CD4-positive, alpha-beta T cell treated with Interferon gamma for 1 hour (primary cell): ENCODE measurements around the gene LRP1.

ENCODE experiments used
- DNase-seq: peaks from one replicate; pipeline ENCODE4 v3.0.0-alpha.2; 2020

LRP1 gene

DNA sequence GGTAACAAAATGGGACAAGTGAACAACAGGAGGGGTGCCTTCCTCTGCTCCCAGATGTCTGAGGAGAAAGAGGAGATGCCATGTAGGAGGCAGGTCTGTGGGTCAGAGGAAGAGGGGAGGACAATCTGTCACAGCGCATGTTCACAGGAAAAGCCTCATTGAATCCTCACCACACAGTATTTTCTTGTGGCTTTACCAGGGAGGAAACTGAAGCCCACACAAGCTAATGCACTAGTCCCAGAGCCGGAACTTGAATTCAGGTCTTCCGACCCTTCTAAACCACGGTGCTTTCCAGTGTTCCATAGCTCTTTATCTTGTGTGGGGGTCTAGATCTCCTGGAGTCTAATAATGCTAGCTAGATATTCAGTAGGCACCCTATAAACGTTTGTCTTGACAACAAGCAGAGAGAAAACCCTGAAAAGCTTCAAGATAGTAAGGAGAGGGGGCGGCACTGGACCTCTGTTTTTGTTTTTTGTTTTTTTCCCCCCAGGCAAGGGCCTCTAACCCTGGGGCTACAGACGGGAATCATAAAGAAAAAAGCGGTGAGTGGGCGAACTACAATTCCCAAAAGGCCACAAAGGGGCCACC lies 100.9 kb downstream of the LRP1 start:
- no peak for DNase-seq

GRCh38 chr12:57229634-57230380 lies 101.5 kb downstream of the LRP1 start, which contains the start of gene SHMT2:
Gene SHMT2 (plus strand): TSS chr12:57229711. CDS start chr12:57229779, 68 bp downstream.
- peak; percentile 94 for DNase-seq

- DNase-seq, result no peak
These were observed 102.3 kb downstream of the LRP1 start for GRCh38 chr12:57230381-57231155.

DNA sequence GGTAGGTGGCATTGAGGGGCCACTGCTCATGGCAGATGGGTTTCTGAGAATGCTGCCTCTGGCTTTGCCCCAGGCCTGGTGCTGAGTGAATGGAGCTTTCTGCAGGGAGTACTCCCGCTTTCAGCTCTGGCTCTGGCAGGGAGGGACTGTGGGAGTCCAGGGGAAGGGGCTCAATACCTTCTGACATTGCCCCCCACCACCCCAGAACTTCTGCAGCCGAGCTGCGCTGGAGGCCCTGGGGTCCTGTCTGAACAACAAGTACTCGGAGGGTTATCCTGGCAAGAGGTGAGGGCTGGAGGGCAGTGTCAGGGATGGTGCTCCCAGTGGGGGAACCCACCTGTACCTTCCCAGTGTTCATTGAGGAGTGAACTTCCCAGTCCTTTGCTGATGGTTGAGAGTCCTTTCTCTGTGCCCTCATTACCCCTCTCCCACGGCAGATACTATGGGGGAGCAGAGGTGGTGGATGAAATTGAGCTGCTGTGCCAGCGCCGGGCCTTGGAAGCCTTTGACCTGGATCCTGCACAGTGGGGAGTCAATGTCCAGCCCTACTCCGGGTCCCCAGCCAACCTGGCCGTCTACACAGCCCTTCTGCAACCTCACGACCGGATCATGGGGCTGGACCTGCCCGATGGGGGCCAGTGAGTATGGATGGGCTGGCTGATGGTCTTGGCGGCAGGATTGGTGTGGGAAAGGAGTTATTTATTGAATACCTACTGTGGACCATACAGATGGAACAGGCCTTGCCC lies 103.2 kb downstream of the LRP1 start:
- no peak for DNase-seq

GRCh38 chr12:57232156-57232756 lies 104.0 kb downstream of the LRP1 start:
- no peak for DNase-seq

GRCh38 chr12:57233357-57234232 lies 105.3 kb downstream of the LRP1 start:
- no peak for DNase-seq

DNA sequence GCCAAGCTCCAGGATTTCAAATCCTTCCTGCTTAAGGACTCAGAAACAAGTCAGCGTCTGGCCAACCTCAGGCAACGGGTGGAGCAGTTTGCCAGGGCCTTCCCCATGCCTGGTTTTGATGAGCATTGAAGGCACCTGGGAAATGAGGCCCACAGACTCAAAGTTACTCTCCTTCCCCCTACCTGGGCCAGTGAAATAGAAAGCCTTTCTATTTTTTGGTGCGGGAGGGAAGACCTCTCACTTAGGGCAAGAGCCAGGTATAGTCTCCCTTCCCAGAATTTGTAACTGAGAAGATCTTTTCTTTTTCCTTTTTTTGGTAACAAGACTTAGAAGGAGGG lies 105.9 kb downstream of the LRP1 start:
- no peak for DNase-seq

DNA sequence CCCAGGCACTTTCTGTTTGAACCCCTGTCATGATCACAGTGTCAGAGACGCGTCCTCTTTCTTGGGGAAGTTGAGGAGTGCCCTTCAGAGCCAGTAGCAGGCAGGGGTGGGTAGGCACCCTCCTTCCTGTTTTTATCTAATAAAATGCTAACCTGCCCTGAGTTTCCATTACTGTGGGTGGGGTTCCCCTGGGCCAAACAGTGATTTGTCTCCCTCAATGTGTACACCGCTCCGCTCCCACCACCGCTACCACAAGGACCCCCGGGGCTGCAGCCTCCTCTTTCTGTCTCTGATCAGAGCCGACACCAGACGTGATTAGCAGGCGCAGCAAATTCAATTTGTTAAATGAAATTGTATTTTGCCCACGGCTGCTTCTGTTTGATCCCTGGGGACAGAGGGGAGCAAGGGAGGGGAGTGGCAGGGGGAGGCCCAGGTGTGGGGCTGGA lies 106.3 kb downstream of the LRP1 start:
- peak; percentile 42 for DNase-seq

- peak; percentile 35 for DNase-seq
These were observed 106.9 kb downstream of the LRP1 start for GRCh38 chr12:57235017-57235727.

- no peak for DNase-seq
These were observed 107.4 kb downstream of the LRP1 start for GRCh38 chr12:57235728-57236131.

DNA sequence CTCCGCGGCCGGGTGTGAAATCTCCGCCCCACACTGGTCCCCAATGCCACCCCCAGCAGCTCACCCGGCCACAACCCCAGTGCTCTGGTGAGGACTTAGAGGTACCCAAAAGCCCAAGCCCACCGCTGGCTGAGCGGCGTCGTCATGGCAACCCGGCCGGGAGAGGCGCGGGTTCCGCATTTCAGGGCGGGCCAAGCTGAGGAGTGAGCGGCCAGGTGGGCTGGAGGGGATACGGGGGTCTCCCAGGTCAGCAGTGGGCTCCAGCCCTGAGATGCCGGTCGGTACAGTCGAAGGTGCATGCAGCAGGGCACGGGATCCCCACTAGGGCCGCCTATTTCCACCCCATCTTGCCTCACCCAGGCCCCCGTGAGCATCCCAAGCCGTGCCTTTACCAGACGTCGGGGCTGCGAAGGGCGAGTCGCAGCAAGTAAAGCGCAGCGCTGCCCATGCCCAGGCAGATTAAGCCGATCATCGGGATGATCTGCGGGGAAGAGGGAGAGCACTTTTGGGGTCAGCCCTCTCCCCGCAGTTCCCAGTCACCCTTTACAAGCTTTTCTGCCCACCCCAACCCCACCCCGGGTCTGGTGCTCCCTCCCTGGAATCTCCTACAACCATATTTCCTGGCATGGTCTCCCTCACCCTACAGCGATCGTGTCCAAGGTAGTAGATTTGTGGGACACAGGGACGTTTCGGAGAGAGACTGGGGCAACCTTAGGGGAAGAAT lies 108.1 kb downstream of the LRP1 start:
- DNase-seq, result peak; percentile 41

GRCh38 chr12:57236925-57237595 lies 108.8 kb downstream of the LRP1 start:
- no peak for DNase-seq

DNA sequence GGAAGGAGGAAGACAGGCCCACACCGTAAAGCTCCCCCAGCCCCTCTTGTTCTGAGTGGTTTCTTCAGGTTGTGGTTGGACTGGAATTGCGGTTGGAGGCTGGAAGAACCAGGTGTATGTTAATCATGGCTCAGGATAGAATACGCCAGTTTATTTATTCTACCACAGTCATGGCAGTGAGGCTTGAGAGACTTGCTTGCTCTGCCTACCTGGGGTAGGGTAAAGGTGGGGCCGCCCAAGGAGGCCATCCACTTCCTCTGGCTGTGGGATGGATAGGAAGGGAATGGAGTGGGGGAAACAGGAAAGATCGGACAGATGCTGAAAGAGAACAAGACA lies 109.3 kb downstream of the LRP1 start:
- no peak for DNase-seq

- no peak for DNase-seq
These were observed 109.9 kb downstream of the LRP1 start for GRCh38 chr12:57237932-57238853.

DNA sequence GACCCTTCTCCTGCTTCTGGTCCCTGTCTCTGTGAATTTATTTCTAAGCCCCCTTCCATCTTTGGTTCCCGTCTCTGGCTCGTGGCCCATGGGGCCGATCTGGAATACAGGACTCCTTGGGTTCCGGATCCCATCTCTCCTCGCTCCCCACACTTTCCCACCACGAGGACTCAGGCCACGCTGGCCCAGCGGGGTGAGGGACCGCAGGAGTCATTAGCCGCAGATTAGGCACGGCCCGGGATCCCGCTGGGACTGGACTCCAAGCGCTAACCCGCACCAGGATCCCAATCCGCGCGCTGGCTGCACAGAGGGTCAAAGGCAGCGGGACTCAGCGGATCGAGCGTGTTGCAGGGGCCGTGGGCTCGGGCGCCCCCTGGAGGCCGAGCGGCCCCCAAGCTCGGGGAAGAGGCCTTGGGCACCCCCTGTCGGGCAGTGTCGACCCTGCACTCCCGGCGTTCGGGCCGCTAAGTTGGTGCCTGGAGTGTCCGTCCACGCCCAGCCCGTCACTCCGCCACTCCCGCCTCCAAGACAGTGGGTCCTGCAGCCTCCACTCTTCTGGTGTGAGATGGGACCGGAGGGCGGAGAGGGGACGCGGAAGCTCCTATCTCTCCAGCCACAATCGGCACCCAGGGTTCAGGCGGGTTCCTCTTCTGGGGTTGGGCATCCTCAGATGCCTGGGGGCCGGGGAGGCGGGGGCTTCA lies 110.7 kb downstream of the LRP1 start:
- DNase-seq, result peak; percentile 82

GRCh38 chr12:57239587-57240065 lies 111.3 kb downstream of the LRP1 start:
- DNase-seq, result no peak

- DNase-seq, result peak; percentile 80
These were observed 112.0 kb downstream of the LRP1 start for GRCh38 chr12:57240066-57240921.
